Activated naive CD8-positive, alpha-beta T cell treated with anti-CD3 and anti-CD28 coated beads, Interleukin-2, amount 50 U/mL, for 16 hours (primary cell): ENCODE results near the gene CCDC92B.
"Not testable (repeated sequence)": the region's sequence is repeated elsewhere in the genome, so short reads cannot be mapped to it uniquely, and the experiment has no call there.

Experiments
- DNase-seq: peaks from one replicate; pipeline ENCODE4 v3.0.0-alpha.2; 2020; ENCODE audit warnings: low read depth, low spot score

Gene CCDC92B

GRCh38 chr17:2749058-2749783 is at the start of gene CCDC92B:
CCDC92B (minus strand) TSS chr17:2749652; CDS start chr17:2735145, 14,507 bp downstream.
- DNase-seq = no peak

DNA sequence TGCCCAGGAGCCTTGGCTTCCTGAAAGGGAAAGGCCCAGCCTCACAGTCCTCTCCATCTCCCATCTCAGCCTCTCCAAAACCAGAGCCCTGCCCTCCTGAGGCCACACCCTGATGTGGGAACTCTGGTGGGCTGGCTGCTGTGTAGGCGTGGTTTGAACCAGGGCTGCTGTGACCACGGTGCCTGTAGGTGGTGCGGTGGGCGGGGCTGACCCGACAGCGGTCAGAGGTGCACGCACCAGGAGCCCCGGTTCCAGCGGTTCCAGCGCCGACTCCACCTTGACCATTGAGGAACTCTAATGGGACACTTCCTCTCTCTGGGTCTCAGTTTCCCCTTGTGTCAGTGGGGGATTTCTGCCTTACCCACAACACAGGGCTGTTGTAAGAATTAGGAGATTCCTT is 49.2 kb upstream of the CCDC92B start:
- no peak for DNase-seq

- DNase-seq = no peak
These were observed 48.7 kb upstream of the CCDC92B start for GRCh38 chr17:2798188-2798587.

DNA sequence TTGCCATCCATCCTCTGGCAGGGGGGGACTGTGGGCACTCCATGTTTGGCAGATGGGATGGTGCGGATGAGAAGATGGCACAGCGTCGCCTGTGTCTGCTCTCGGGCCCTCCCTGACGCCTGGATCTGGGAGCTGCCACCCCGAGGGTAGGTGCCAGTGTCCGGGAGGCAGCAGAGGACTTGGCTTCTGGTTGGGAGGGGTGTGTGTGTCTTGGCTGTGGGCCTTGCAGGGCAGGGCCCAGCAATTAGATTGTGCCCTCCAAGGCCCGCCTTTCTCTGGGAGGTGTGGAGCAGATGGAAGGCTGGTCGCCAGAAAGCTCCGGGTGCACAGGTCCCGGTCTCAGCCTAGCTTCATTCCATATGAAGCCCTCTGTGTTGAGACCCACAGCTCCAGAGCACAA is 48.2 kb upstream of the CCDC92B start:
- no peak for DNase-seq

DNA sequence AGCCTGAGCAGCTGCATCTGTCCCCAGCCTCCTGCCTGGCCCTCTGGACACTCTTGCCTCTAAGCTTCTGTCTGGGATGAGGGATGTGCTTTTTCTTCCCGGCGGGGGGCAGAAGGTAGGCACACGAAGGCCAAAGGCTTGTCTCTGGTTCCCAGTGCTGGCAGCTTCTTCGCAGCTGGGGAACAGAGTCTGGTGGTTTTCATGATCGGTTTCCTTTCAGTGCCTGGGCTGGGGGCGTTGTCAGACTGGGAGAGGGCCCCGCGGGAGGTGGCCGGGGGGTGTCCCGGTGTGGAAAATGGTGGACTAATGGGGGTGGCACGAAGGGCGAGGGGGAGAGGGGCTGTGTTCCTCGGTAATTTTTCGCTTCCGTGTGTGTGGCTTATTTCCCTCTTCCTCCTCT is 47.8 kb upstream of the CCDC92B start:
- no peak for DNase-seq

DNA sequence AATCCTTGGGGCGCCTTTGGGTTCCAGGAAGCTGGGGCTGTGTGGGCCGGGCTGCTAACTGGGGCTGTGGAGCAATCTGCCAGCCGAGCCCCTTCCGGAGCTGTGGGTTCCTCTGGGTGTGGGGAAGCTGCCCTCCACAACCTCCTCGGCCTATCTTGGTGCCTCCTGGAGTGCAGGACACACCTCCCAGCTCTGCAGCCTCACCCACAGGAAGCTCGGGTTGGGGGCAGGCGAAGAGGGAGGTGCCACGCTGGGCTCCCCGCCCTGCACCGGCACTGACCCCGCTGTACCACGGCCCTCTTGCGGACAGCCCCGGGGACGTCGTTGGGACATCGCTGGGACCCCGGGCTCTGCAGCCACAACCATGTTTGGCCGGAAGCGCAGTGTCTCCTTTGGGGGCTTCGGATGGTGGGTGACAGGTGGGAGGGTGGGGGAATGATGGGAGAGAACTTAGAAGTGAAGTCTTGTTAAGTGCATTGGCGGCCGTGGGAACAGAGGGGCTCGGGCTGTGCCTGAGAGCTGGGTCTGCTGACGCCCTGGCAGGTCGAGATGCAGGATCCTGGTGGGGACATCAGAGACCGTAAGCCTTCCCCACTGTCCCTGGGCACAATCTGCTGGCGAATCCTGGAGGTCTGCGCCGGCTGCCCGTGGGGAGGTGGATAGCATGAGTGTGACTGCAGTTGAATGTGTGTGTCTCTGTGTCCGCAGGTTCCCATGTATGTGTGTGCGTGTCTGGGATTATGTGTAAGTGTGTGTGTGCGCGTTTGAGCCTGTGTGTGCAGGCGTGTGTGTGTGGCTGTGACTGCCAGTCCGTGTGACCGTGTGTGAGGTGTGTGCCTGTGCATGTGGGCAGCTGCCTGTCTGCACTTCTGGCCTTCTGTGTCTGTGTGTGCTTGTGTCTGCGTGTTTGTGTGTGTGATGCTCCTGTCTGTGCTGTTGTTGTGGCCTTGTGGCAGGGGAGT is 47.0 kb upstream of the CCDC92B start, which contains the start of gene RAP1GAP2:
TSS of gene RAP1GAP2 (plus strand) at position 275 of the 962 bp plus-strand sequence. CDS start at position 365, 90 bp downstream.
- no peak for DNase-seq

DNA sequence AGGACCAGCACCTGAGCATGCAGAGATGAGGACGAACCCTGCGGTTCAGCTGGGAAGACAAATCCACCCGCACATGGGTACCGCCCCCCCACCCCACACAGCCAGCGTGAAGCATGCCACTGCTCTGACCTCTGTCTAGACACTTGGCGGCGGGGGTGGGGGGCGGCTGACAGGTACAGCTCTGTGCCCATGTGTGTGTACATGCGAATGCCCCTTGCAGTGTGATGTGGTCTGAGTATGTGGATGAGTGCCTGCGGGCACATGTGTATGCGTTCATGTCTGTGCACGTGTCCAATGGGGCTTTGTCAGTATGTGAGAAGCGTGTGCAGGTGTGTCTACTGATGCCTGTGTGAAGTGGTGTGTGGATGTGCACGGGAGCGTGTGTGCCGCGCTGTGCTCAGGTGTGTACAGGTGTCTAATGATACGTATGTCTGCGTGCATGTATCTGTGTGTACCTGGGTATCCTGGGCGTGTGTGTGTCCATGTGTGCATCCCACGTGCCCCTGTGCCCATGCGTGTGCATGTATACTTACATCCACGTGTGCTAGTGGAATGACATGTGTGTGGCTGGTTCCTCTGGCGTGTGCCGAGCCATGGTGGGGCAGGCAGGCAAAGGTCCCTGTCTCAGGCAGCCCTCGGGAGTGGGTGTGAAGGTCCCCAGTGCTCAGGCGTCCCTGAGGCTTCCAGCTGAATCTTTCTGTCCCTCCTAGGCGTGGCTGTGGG is 46.1 kb upstream of the CCDC92B start:
- DNase-seq = no peak

GRCh38 chr17:2794111-2794803 is 44.8 kb upstream of the CCDC92B start:
- no peak for DNase-seq

DNA sequence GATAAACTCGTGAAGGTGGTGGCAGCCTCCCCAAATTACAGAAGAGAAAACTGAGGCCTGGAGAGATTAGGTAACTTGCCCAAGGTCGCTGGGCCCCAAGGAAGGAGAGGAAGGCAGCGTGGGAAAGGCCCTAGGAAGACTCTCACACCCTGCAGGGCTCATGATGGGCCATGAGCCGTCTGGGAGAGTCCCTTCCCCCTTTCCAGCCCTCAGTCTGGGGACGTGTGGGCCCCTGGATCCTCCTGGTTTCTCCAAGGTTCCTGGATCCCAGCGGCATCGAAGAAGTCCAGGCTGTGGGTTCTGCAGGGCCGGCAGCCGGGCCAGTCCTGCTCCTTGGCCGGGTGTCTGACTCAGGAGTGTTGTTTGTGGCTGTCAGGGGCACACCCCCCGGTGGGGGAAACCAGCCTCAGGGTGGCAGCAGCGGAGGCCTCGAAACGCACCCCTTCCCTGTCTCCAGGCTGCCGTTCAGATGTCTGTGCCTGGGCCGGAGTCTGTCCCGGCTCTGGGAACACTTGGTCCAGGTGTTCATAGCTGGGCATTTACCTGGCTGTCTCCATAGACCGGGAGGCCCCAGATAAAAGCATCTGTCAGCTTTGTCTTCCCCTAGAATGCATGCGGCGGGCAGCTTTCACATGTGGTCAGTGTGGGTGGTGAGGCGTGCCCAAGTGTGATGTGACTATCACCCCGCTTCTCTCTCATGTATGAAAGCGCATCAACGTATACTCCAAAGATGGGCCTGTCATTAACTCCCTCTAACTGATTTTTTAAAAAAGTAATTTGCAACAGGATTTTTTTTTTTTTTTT is 43.1 kb upstream of the CCDC92B start:
- no peak for DNase-seq

DNA sequence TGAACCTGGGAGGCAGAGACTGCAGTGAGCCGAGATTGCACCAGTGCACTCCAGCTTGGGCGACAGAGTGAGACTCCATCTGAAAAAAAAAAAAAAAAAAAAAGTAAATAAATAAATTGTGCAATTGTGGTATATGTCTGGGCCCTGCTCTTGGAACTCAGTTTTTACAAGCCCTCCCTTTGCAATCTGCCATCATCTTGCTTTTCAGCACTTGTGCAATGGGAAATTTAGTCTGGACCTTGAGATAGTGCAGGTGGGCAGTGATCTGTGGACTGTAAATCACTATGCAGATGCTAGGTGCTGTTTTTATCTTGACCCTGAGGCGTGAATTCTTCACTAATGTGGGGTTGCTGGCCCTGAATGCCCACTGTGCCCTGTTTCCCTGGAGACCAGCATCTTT is 40.2 kb upstream of the CCDC92B start:
- DNase-seq = no peak

GRCh38 chr17:2786176-2786881 is 36.9 kb upstream of the CCDC92B start:
- DNase-seq = peak; percentile 79

DNA sequence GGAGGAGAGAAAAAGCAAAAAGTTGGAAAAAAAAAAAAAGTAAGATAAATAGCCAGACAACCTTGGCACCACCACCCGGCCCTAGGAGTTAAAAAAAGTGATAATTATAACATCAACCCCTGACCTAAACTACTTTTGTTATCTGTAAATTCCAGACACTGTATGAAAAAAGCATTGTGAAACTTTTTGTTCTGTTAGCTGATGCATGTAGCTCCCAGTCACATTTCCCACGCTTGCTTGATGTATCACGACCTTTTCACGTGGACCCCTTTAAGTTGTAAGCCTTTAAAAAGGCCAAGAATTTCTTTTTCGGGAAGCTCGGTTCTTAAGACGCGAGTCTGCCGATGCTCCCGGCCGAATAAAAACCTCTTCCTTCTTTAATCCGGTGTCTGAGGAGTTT is 35.9 kb upstream of the CCDC92B start:
- not testable (repeated sequence) for DNase-seq

- no peak for DNase-seq
These were observed 35.4 kb upstream of the CCDC92B start for GRCh38 chr17:2784864-2785263.

- no peak for DNase-seq
These were observed 34.0 kb upstream of the CCDC92B start for GRCh38 chr17:2783310-2784030.

- DNase-seq = no peak
These were observed 32.6 kb upstream of the CCDC92B start for GRCh38 chr17:2782055-2782454.

- not testable (repeated sequence) for DNase-seq
These were observed 32.1 kb upstream of the CCDC92B start for GRCh38 chr17:2781598-2781997.

DNA sequence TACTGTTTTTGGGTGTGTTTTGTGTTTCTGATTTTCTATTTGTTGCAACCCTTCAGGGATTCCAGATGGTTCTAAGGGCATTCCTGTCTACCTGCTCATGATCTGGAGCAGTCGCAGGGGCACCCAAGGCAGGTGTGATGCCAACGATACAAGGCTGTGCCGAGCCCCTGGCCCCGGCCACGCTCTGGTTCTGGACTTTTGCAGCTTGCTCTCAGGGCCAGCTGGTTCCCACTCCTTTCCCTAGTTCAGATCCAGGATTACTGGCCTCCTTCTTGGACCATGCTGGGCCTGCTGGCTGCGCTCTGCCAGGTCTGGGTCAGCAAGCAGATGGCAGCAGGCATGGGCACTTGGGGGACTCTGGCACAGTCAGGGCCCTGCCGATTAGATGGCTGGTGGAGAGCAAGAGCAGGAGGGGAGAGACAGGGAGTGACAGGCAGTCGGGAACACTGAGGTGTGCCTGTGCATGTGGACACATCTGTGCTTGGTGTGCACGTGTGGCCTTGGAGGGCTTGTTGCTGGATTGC is 31.5 kb upstream of the CCDC92B start:
- no peak for DNase-seq

DNA sequence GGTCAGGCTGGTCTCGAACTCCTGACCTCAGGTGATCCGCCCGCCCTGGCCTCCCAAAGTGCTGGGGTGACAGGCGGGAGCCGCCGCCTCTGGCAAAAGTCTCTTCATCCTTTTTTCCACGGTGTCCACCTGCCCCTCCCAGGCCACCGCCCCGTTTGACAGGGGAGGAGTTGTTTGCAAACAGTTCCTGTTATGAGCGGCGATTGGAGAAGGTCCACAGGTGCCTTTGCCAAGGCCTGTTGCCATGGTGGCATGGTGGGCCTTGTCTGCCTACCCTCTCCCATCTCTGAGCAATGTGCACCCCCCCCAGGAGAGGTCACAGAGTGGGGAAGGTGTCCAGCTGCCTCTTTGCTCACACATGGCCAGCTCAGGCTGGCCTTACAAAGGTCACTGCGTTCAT is 30.8 kb upstream of the CCDC92B start:
- no peak for DNase-seq

DNA sequence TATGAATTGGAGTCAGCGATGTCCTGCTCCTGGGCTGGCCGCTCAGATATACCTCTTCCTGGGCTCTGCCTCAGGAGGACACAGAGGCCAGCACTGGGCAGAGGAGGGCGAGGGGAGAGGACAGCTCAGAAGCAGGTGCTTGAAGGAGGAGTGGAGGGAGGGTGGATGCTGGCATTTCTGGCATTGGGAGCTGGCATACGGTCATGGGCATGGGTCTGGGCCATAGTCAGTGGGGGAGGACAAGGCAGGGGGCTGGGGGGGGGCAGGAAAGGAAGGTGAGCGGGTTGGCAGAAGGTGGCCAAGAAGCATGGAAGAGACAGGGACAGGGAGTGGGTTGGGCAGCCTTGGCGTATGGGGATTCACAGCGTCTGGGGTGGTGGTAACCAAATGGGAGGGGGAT is 30.1 kb upstream of the CCDC92B start:
- no peak for DNase-seq
